NCI-H82 (cell line): Measurements from ENCODE around the gene CHRM2.

Source experiments
- DNase-seq: peaks from one replicate; lab custom pipeline; 2025; lab: John Stamatoyannopoulos, UW

CHRM2 gene

DNA sequence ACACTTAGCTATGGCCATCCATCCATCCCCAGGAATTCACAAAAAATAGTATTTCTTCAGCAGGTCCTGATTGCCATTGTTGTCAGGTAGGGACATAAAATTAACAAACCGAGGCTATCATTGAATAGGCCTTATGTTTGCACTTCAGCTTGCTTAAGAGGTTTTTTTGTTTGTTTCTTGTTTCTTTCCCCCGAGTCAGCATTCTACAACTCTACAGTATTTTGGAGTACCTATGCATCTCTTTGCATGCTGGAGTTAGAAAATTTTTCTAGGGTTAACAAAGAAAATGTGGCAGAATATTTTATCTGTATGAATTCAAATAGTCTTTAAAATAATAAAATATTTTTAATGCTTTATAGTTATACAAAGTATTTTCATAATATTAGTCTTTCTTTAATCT lies 26.3 kb downstream of the CHRM2 start:
- no peak for DNase-seq

DNA sequence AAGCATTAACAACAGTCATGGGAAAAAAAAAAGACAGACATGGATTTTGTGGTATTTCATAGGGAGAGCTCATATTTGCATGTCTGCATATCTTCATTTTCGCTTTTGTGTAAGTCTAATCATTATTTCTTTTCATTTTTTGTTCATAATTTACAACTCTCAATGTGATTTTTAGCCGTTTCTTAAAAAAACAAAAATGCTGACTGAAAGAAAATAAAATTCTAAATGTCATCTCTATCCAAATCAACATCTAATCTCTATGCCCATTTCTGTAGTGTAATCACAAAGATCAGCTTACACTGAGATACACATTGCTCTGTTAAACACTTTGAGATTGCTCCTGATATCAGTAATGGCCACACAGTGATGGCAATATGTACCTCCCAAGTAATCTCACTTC lies 29.2 kb downstream of the CHRM2 start:
- no peak for DNase-seq

DNA sequence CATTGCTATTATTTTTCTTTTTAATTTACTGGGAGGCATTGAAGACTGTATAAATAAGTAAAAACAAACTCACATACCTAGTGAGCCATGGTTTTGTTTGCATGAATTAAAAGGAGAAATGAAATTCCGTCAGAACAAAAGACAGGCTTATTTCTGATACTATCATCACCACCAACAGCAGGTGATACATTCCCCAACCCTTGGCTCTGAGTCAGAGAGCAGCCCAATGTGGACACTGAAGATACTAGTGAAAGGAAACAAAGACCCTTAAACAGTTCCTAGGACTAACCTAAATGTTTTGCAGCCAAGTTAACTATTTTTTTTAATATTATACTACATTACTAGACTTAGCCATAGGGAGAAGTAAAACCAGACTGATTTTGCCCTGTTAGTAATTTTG lies 31.6 kb downstream of the CHRM2 start:
- no peak for DNase-seq

DNA sequence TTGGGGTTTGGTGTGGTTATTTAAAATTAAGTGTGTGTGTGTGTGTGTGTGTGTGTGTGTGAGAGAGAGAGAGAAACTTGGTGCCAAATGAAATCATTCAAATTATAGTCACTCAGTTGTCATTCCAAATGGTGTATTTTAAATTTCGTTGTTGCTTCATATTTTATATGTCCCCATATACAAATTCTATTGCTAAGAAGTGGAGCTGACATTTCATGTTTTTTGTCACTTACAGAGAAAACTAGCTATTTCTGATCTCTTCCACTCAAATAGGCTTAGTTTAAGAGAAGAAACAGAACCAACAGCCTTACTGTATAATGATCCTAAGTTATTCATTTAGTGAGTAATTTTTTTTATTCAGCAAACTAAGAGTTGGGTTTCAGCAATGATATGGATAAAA lies 42.3 kb downstream of the CHRM2 start:
- DNase-seq = no peak

- DNase-seq = peak; percentile 15
Measured at GRCh38 chr7:136911344-136911743, 42.9 kb downstream of the CHRM2 start.

GRCh38 chr7:136912339-136912738 lies 43.9 kb downstream of the CHRM2 start:
- DNase-seq = no peak

GRCh38 chr7:136914016-136914415 lies 45.6 kb downstream of the CHRM2 start:
- no peak for DNase-seq

DNA sequence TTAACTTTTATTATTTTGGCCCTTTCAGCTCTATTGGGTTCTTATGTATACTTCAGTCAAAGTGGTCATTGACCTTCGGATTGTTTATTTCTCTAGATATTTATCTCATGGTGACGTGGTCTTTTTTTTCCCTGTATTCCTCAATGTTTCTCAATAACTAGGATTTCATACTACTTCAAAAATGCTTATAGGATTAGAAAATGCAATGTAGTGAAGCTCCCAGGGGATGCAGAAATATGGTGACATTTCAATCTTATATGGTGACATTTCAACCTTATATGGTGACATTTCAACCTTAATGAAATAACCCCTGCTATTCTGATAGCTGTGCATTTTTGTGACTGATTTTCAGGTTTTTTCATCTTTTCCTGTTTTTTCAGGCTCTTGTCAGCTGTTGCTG lies 51.4 kb downstream of the CHRM2 start:
- DNase-seq = no peak

DNA sequence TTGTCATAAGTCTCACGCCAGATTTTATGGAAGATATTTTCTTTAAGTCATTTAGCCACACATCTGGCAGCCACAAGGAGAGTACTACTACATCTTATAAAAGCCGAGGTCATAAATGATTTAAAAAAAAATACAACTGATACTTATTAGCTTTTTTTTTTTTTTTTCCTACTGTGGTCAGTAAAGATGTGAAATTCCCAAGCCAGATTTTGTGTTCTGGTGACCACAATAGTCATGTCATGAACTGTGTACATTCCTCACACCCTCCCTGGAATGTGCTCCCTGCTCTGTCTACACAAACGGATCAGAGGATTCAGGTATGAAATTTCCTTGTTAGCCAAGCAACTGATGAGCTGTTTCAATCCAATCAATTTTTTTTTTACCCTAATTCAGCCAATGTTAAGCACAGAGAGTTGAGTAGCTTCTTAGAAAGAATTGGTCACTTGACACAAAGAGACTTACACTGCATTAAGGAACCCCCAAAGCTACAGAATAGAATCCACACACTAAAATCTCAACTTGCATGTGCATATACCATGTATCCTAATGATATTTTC lies 54.7 kb downstream of the CHRM2 start:
- no peak for DNase-seq

DNA sequence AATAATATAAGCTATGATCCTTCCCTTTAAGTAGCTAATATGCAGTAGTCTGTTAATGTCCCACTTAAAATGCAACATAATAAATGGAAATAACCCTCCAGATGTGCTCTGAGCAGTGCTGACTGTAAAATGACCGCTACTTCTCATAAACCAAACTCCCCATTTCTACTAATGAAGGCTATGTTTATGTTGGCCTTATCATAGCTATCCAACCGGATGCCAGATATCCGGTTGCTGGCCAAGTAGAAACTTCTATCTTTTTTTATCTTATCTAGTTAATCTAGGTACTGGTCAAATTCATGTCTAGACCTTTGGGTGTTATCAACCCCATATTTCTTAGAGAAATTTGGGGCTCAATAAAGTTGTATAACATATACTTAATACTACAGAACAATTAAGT lies 56.6 kb downstream of the CHRM2 start:
- DNase-seq = no peak

DNA sequence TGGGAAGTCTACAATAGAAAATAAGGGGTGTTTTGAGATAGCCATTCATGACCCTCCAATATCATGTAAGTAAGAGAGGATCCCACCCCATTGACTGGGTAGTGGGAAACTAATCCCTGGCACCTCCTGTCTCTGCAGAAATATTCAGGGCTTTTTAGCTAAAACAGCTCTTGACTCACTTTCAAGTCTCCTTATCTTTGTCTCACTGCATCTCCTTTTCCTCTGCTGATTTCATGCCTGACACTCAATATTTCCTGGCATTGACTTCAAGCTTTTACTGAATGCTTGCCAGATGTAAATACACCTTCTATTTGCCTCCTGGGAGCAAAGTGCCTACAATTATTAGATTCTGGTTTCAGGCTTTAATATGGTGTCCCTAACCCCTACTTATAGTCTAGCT lies 57.1 kb downstream of the CHRM2 start:
- DNase-seq = no peak

- DNase-seq = no peak
Measured at GRCh38 chr7:136931169-136931867, 62.9 kb downstream of the CHRM2 start.

DNA sequence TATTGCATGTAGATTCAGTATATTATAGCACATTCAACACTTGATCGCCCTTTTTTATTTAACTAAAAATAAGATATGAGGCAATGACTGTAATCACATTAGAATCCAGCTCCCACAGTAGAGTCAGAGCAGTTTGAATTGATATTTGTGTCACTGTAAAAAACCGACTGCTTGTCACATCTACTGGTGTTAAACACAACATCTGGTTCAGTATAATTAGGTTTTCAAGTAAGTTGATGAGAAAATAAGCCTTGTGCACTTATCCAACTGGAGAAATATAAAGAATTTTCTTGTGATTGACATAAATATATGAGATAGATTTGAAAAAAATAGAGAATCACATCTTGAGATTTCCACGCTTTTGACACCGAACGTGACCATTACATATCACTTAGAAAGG lies 69.0 kb downstream of the CHRM2 start:
- no peak for DNase-seq

DNA sequence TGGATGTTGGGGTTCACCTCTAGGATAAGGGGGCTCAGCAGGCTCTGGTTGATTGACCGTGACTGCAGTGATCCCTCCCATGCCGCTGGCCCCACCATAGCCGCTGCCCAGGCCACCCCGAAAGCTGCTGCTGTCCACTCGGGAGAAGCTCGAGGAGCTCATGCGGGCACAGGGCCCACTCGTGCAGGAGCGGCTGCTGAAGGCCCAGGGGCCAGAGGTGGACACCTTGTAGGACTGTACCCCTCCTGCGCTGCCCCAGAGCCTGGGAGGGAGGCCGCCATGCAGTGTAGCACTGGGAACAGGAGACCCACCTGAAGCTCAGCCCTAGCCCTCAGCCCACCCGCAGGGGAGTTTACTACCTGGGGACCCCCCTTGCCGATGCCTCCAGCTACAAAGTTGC lies 70.0 kb downstream of the CHRM2 start:
- no peak for DNase-seq

- no peak for DNase-seq
Measured at GRCh38 chr7:136940122-136940521, 71.7 kb downstream of the CHRM2 start.

DNA sequence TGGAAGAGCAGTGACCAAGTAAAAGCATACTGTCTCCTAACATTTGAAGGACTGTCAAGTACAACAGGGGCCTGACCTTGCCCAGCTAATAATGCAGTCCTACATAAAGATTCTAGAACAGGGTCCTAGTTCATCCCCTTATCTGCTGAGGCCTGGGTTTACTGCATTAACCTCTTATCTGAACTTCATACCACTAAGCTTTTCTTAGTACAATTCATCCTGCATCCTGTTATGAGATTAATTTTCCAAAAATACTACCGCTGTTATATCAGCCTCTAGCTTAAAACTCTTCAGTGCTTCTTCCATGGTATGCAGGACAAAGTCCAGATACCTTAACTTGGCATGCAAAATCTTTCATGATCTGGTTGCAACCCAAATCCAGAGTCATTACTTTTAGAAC lies 72.5 kb downstream of the CHRM2 start:
- DNase-seq = no peak

- DNase-seq = no peak
Measured at GRCh38 chr7:136941816-136942215, 73.4 kb downstream of the CHRM2 start.

DNA sequence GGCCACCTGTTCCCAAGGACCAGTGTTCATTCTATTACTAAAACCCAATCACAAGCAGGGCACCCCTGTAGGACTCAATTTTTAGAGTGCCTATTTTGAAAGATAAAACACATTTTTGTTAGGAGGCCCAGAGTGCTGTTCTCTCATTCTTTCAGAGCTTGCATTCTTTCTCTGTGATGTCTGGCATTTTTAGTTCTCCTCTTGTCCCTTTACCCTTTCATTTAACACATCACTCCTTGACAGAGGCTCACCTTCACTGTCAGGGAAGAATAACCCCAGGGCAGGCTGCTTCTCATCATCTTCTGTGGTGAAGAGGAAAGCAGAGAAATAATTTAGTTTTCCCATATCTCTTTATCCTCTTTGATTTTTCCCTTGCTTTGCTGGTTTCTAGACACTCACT lies 73.9 kb downstream of the CHRM2 start:
- DNase-seq = no peak

DNA sequence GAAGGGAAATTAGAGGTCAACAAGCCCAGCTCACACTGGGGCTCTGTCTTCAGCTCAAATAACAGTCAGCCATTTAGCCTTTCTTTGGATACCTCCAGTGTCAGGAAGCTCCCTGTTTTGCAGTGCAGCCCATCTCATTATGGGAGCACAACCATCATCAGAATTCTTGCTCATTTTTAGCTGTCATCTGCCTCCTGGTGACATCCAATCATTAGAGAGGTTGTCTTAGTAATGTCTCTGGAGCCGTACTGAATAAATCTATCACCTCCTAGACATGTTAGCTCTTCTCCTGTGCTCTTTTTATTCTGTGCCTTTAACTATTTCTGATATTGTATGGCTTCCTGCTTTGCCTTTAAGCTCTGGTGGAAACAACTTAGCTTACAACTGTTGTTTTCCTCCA lies 74.5 kb downstream of the CHRM2 start:
- no peak for DNase-seq

DNA sequence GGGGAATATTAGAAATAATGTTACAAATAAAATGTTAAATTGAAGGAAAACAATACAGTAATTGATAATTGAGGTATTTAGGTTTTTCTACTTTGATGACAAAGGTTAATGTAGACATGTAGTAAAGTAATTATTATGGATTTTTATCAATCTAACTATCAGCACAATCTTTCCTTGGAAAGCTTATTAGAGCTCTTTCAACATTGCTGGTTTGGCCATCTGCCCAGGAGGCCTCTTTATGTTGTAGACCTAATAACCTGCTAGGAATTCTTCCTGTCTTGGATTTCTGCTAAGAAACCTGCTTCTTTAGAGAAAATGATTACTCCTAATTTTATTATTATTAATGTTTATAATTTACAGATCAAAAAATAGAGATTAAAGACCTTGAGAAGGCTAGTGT lies 78.9 kb downstream of the CHRM2 start:
- DNase-seq = no peak

GRCh38 chr7:136950331-136950730 lies 81.9 kb downstream of the CHRM2 start:
- no peak for DNase-seq

GRCh38 chr7:136953386-136953785 lies 84.9 kb downstream of the CHRM2 start:
- DNase-seq = no peak

GRCh38 chr7:136956232-136956631 lies 87.8 kb downstream of the CHRM2 start:
- DNase-seq = no peak

DNA sequence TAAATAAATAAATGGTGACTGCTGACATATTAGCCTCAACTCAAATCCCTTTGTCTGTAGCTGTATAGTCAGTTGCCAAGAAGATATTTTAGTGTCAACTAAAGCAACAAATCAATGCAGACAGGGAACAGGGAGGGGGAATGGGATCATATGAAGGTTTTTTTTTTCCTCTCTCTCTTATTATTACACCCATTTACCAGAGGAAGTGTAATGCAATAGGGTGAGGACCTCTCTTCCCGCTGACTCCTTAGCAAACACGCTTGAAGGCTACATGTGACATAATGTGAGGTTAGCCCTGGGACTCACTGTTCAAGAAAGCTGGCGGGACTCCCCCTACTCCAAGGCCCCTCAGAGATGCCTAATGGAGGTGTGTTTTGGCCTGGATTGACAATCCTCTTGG lies 88.2 kb downstream of the CHRM2 start:
- DNase-seq = no peak
